HCT116 (cell line): ENCODE results near the gene ACOXL. TPM values are rescaled to one million over a fixed set of nuclear protein-coding genes. Genes with fewer than 3 reads are reported as not detected.

ENCODE experiments used
- ATAC-seq: fragments of 200-7000 bp; cut with Tn5 transposase; 2 replicates; pipeline ENCODE4 v1.9.1; 2020; ENCODE audit warnings: mild to moderate bottlenecking, moderate library complexity
- BruUV-seq: library from RNA; stranded (reverse); fragments of 400-500 nt; replicated peaks from 2 replicates; lab custom pipeline; 2021; lab: Mats Ljungman, UMichigan
- CTCF ChIA-PET: fragments of 300-600 bp; sonication (Branson Sonifier 250); formaldehyde crosslinking; loops from one replicate; lab custom pipeline; 2021; ENCODE audit warnings: antibody characterized with exemption; lab: Charles Lee
- POLR2A ChIA-PET: fragments of 300-600, 350-600 bp; sonication (Branson Sonifier 250); formaldehyde crosslinking; loops from one replicate; lab custom pipeline; 2021; ENCODE audit warnings: antibody characterized with exemption; lab: Charles Lee
- RAD21 ChIA-PET, 2 experiments: fragments of 300-600 bp; sonication (Branson Sonifier 250); formaldehyde crosslinking; loops; one replicate each; lab custom pipeline; 2023; ENCODE audit warnings: low total read pairs in 2 of 2; ENCODE audit not compliant: uncharacterized antibody in 2 of 2, unreplicated experiment in 2 of 2, low non-redundant PET in 1 of 2; lab: Charles Lee
- DNase-seq: peaks from one replicate; pipeline ENCODE4 v3.0.0-alpha.2; 2010; ENCODE audit warnings: low read depth, low spot score
- H2AFZ ChIP-seq: fragments of 200-600 bp; shearing (Covaris generic), sonication (generic); 2 replicates; pipeline ENCODE4 v1.6.1; 2017; ENCODE audit warnings: low read depth, mixed run types, mixed read lengths, antibody characterized with exemption, low read length; ENCODE audit not compliant: poor library complexity, severe bottlenecking
- H3K27ac ChIP-seq: 2 replicates; pipeline ENCODE4 v1.5.1; 2012; ENCODE audit warnings: low read depth, low read length
- H3K27me3 ChIP-seq: fragments of 200-600 bp; sonication (generic); 2 replicates; pipeline ENCODE4 v1.6.1; 2016; ENCODE audit warnings: mixed run types, low read length, mixed read lengths; ENCODE audit not compliant: insufficient read depth
- H3K36me3 ChIP-seq, 2 experiments: fragments of 200-500 bp in 1 of 2; fragments of 200-600 bp in 1 of 2; sonication (Bioruptor generic) in 1 of 2; sonication (generic) in 1 of 2; 2 replicates each; pipeline versions ENCODE4 v1.5.1 to v1.6.1; 2014 to 2016; ENCODE audit warnings: low read length in 2 of 2, inconsistent platforms in 1 of 2, mixed read lengths in 1 of 2, mixed run types in 1 of 2; ENCODE audit not compliant: insufficient read depth in 2 of 2, control insufficient read depth in 1 of 2
- H3K4me1 ChIP-seq, 2 experiments: fragments of 200-600 bp in 1 of 2; sonication (generic) in 1 of 2; 2 replicates each; pipeline versions ENCODE4 v1.5.1 to v1.6.1; 2012 to 2017; ENCODE audit warnings: low read length in 2 of 2, inconsistent platforms in 1 of 2, mild to moderate bottlenecking in 1 of 2, mixed read lengths in 1 of 2, mixed run types in 1 of 2, moderate library complexity in 1 of 2; ENCODE audit not compliant: insufficient read depth in 2 of 2, control insufficient read depth in 1 of 2
- H3K4me2 ChIP-seq: fragments of 200-600 bp; sonication (generic); 2 replicates; pipeline ENCODE4 v1.6.1; 2017; ENCODE audit warnings: mixed run types, low read length, mixed read lengths
- H3K4me3 ChIP-seq, 2 experiments: fragments of 200-600 bp in 1 of 2; sonication (generic) in 1 of 2; replicated peaks in 1 of 2; 2 replicates each; pipeline ENCODE4 v1.5.1; 2011 to 2016; ENCODE audit warnings: low read length in 2 of 2, control low read depth in 1 of 2, low read depth in 1 of 2, mild to moderate bottlenecking in 1 of 2, mixed read lengths in 1 of 2, mixed run types in 1 of 2
- H3K79me2 ChIP-seq: fragments of 200-600 bp; sonication (generic); 2 replicates; pipeline ENCODE4 v1.6.1; 2017; ENCODE audit warnings: mild to moderate bottlenecking, mixed run types, low read length, moderate library complexity, mixed read lengths; ENCODE audit not compliant: insufficient read depth
- H3K9ac ChIP-seq: fragments of 200-600 bp; sonication (generic); 2 replicates; pipeline ENCODE4 v1.6.1; 2016; ENCODE audit warnings: low read length, mixed read lengths
- H3K9me2 ChIP-seq: fragments of 200-600 bp; sonication (generic), shearing (Covaris generic); 2 replicates; pipeline ENCODE4 v1.6.1; 2017; ENCODE audit warnings: mixed run types, mild to moderate bottlenecking, moderate library complexity; ENCODE audit not compliant: insufficient read depth
- H3K9me3 ChIP-seq, 2 experiments: fragments of 200-500 bp in 1 of 2; fragments of 200-600 bp in 1 of 2; sonication (Bioruptor generic) in 1 of 2; sonication (generic) in 1 of 2; 2 replicates each; pipeline ENCODE4 v1.6.1; 2014 to 2017; ENCODE audit warnings: low read length in 2 of 2, mixed read lengths in 2 of 2, inconsistent platforms in 1 of 2, low read depth in 1 of 2, mild to moderate bottlenecking in 1 of 2, mixed run types in 1 of 2, moderate library complexity in 1 of 2; ENCODE audit not compliant: control insufficient read depth in 1 of 2, insufficient read depth in 1 of 2
- H4K20me1 ChIP-seq: fragments of 200-600 bp; sonication (generic), shearing (Covaris generic); 2 replicates; pipeline ENCODE4 v1.6.1; 2017; ENCODE audit warnings: mixed run types, mild to moderate bottlenecking, moderate library complexity; ENCODE audit not compliant: insufficient read depth
- ATF3 ChIP-seq: IDR thresholded peaks from 2 replicates; pipeline ENCODE4 v1.6.1; 2012
- CBX3 ChIP-seq: IDR thresholded peaks from 2 replicates; pipeline ENCODE4 v1.6.1; 2012; ENCODE audit warnings: low read depth
- CEBPB ChIP-seq: IDR thresholded peaks from 2 replicates; pipeline ENCODE4 v1.6.1; 2012; ENCODE audit warnings: low read depth
- CTCF ChIP-seq, 3 experiments: fragments of 200-600 bp in 1 of 3; sonication (generic) in 1 of 3; IDR thresholded peaks in 2 of 3; conservative IDR thresholded peaks in 1 of 3; 2 replicates each; pipeline ENCODE4 v1.5.1; 2012 to 2017; ENCODE audit warnings: low read depth in 2 of 3, low read length in 2 of 3, antibody characterized with exemption in 1 of 3, borderline replicate concordance in 1 of 3, control low read depth in 1 of 3, mild to moderate bottlenecking in 1 of 3, mixed read lengths in 1 of 3, mixed run types in 1 of 3, moderate library complexity in 1 of 3; ENCODE audit not compliant: insufficient read depth in 1 of 3
- EGR1 ChIP-seq: IDR thresholded peaks from 2 replicates; pipeline ENCODE4 v1.6.1; 2012; ENCODE audit warnings: low read depth
- ELF1 ChIP-seq: IDR thresholded peaks from 2 replicates; pipeline ENCODE4 v1.6.1; 2012; ENCODE audit warnings: low read depth, borderline replicate concordance
- EZH2 ChIP-seq: fragments of 200-600 bp; sonication (generic); IDR thresholded peaks from 2 replicates; pipeline ENCODE4 v1.6.1; 2017; ENCODE audit warnings: antibody characterized with exemption, mixed run types
- EZH2phosphoT487 ChIP-seq: fragments of 200-600 bp; IDR thresholded peaks from 2 replicates; pipeline ENCODE4 v1.6.1; 2018; ENCODE audit warnings: antibody characterized with exemption, borderline replicate concordance
- FOSL1 ChIP-seq: IDR thresholded peaks from 2 replicates; pipeline ENCODE4 v1.6.1; 2012; ENCODE audit warnings: low read depth
- JUND ChIP-seq: IDR thresholded peaks from 2 replicates; pipeline ENCODE4 v1.6.1; 2012
- MAX ChIP-seq: IDR thresholded peaks from 2 replicates; pipeline ENCODE4 v1.6.1; 2012
- POLR2A ChIP-seq: IDR thresholded peaks from 2 replicates; pipeline ENCODE4 v1.7.0; 2011; ENCODE audit warnings: borderline replicate concordance; ENCODE audit not compliant: insufficient read depth, insufficient read length; ENCODE audit errors: extremely low read depth
- RAD21 ChIP-seq: IDR thresholded peaks from 2 replicates; pipeline ENCODE4 v1.6.1; 2012; ENCODE audit warnings: low read depth, mild to moderate bottlenecking
- REST ChIP-seq: IDR thresholded peaks from 2 replicates; pipeline ENCODE4 v1.6.1; 2012; ENCODE audit warnings: low read depth
- SRF ChIP-seq: IDR thresholded peaks from 2 replicates; pipeline ENCODE4 v1.6.1; 2012; ENCODE audit warnings: low read depth
- YY1 ChIP-seq: IDR thresholded peaks from 2 replicates; pipeline ENCODE4 v1.6.1; 2011; ENCODE audit warnings: low read length, low read depth, moderate library complexity, mild to moderate bottlenecking; ENCODE audit not compliant: insufficient replicate concordance; ENCODE audit errors: extremely low read depth
- ZBTB33 ChIP-seq: IDR thresholded peaks from 2 replicates; pipeline ENCODE4 v1.6.1; 2011; ENCODE audit warnings: mild to moderate bottlenecking, low read length, moderate library complexity; ENCODE audit not compliant: insufficient replicate concordance; ENCODE audit errors: extremely low read depth
- ZFX ChIP-seq: fragments of 450-650 bp; IDR thresholded peaks from 2 replicates; pipeline ENCODE4 v1.6.1; 2017
- ZNF274 ChIP-seq: fragments of 200-500 bp; sonication (Bioruptor generic); IDR thresholded peaks from 2 replicates; pipeline ENCODE4 v1.6.1; 2014; ENCODE audit warnings: mild to moderate bottlenecking, low read depth, low read length, inconsistent platforms
- intact Hi-C: fragments of 100-400 bp; cut with micrococcal nuclease; formaldehyde crosslinking; loops from 2 replicates; pipeline ENCODE4 v1.10.0; 2022
- total RNA-seq: library from RNA; stranded (reverse); gene quantifications from one replicate; pipeline ENCODE4 v1.2.1, GENCODE V29; 2021; ENCODE audit not compliant: unreplicated experiment

The ACOXL gene
- total RNA-seq, 1 experiment from 2014 or later = 5.5 TPM

GRCh38 chr2:111126581-111126980, 394.2 kb downstream of the ACOXL start:
- Histone ChIP-seq H3K9me2 (no peaks in the 10 kb centered on the region), H3K27ac (no peak overlapping the region), H3K9me3 (no peaks in the 10 kb centered on the region), H3K79me2 (peaks cover 62% of the 10 kb centered on the region), H3K4me3 (no peak overlapping the region), H3K4me1 (peaks cover 5 to 17% of the 10 kb centered on the region in 2 experiments; a peak in 1 of 4 replicates), H2AFZ (no peak overlapping the region), H3K4me2 (no peak overlapping the region), H4K20me1 (peaks cover 5% of the 10 kb centered on the region; the same call in 1 of the 2 replicates), H3K36me3 (peaks cover 24 to 43% of the 10 kb centered on the region in 2 experiments), H3K27me3 (no peaks in the 10 kb centered on the region), H3K9ac (no peak overlapping the region)
- intact Hi-C loops = no loop called here
- no peak for TF ChIP-seq FOSL1
- TF ChIP-seq CTCF (IDR thresholded peaks at IDR 0.05 in 2 of 3, conservative IDR thresholded peaks at IDR 0.05 in 1 of 3; ENCODE audit: borderline replicate concordance in 1 of 3, insufficient read depth in 1 of 3, low read depth in 2 of 3, low read length in 2 of 3) = no peak
- TF ChIP-seq YY1 = no peak
- TF ChIP-seq EZH2phosphoT487 = no peak
- TF ChIP-seq ZBTB33 = no peak
- no peak for TF ChIP-seq ZNF274
- no peak for TF ChIP-seq JUND
- no peak for TF ChIP-seq ATF3
- no peak for TF ChIP-seq ELF1
- no peak for TF ChIP-seq REST
- no peak for TF ChIP-seq CEBPB
- no peak for TF ChIP-seq MAX
- no peak for TF ChIP-seq EGR1
- TF ChIP-seq CBX3 = no peak
- no peak for TF ChIP-seq SRF
- TF ChIP-seq POLR2A = no peak
- TF ChIP-seq ZFX = no peak
- no peak for TF ChIP-seq EZH2
- TF ChIP-seq RAD21 = no peak
- ChIA-PET RAD21 (no interaction called here), CTCF (no interaction called here), POLR2A (no interaction called here)
- BruUV-seq = no TSS peak
- no peak for ATAC-seq
- DNase-seq = no peak
